CD4-positive, alpha-beta T cell treated with Interleukin-6 at 100 ng/mL for 8 hours (primary cell): ENCODE measurements around the gene GIGYF2.

Source experiments
- DNase-seq: peaks from one replicate; pipeline ENCODE4 v3.0.0-alpha.2; 2020; ENCODE audit warnings: mixed read lengths, low spot score

GIGYF2 gene

GRCh38 chr2:232761301-232761907 is 64.3 kb downstream of the GIGYF2 start:
- peak; percentile 39 for DNase-seq

- no peak for DNase-seq
These were observed 70.7 kb downstream of the GIGYF2 start for GRCh38 chr2:232767866-232768265.

- no peak for DNase-seq
These were observed 73.1 kb downstream of the GIGYF2 start for GRCh38 chr2:232770207-232770606.

GRCh38 chr2:232771870-232772269 is 74.7 kb downstream of the GIGYF2 start:
- no peak for DNase-seq

- DNase-seq = peak; percentile 3
These were observed 75.4 kb downstream of the GIGYF2 start for GRCh38 chr2:232772531-232772930.

- DNase-seq = no peak
These were observed 76.7 kb downstream of the GIGYF2 start for GRCh38 chr2:232773815-232774214.

- DNase-seq = no peak
These were observed 79.3 kb downstream of the GIGYF2 start, which contains the start of gene KCNJ13 for GRCh38 chr2:232776435-232776834. Gene KCNJ13 (minus strand): TSS chr2:232776565. CDS start chr2:232771362, 5,203 bp downstream.

GRCh38 chr2:232777276-232777675 is 80.1 kb downstream of the GIGYF2 start:
- no peak for DNase-seq

- no peak for DNase-seq
These were observed 82.3 kb downstream of the GIGYF2 start for GRCh38 chr2:232779465-232779864.

GRCh38 chr2:232779934-232780333 is 82.8 kb downstream of the GIGYF2 start:
- DNase-seq = no peak

- DNase-seq = peak; percentile 26
These were observed 84.6 kb downstream of the GIGYF2 start for GRCh38 chr2:232781765-232782164.

GRCh38 chr2:232783278-232783677 is 86.1 kb downstream of the GIGYF2 start:
- DNase-seq = no peak

- DNase-seq = no peak
These were observed 90.7 kb downstream of the GIGYF2 start for GRCh38 chr2:232787806-232788205.

- DNase-seq = no peak
These were observed 92.0 kb downstream of the GIGYF2 start for GRCh38 chr2:232789082-232789481.

- DNase-seq = no peak
These were observed 94.4 kb downstream of the GIGYF2 start for GRCh38 chr2:232791518-232791917.

- no peak for DNase-seq
These were observed 96.1 kb downstream of the GIGYF2 start for GRCh38 chr2:232793271-232793670.

- DNase-seq = no peak
These were observed 97.8 kb downstream of the GIGYF2 start for GRCh38 chr2:232794981-232795380.

- DNase-seq = no peak
These were observed 98.8 kb downstream of the GIGYF2 start for GRCh38 chr2:232795920-232796319.

- DNase-seq = no peak
These were observed 101.1 kb downstream of the GIGYF2 start for GRCh38 chr2:232798187-232798586.

GRCh38 chr2:232800166-232800565 is 103.0 kb downstream of the GIGYF2 start:
- DNase-seq = no peak

- DNase-seq = no peak
These were observed 105.0 kb downstream of the GIGYF2 start for GRCh38 chr2:232802091-232802490.

- DNase-seq = no peak
These were observed 112.4 kb downstream of the GIGYF2 start for GRCh38 chr2:232809349-232810124.

- no peak for DNase-seq
These were observed 113.3 kb downstream of the GIGYF2 start for GRCh38 chr2:232810444-232810843.

GRCh38 chr2:232815569-232815968 is 118.4 kb downstream of the GIGYF2 start:
- DNase-seq = no peak
